ENCODE results near the gene SP140. TPM values are rescaled to one million over a fixed set of nuclear protein-coding genes. Genes with fewer than 3 reads are reported as not detected.
A peak's percentile ranks its signal among the peaks of the same experiment; 100 is the strongest.
"Not testable (repeated sequence)": the region's sequence is repeated elsewhere in the genome, so short reads cannot be mapped to it uniquely, and the experiment has no call there.

SP140 gene
- total RNA-seq, 1 donor from 2014 or later, result 5.3 TPM

DNA sequence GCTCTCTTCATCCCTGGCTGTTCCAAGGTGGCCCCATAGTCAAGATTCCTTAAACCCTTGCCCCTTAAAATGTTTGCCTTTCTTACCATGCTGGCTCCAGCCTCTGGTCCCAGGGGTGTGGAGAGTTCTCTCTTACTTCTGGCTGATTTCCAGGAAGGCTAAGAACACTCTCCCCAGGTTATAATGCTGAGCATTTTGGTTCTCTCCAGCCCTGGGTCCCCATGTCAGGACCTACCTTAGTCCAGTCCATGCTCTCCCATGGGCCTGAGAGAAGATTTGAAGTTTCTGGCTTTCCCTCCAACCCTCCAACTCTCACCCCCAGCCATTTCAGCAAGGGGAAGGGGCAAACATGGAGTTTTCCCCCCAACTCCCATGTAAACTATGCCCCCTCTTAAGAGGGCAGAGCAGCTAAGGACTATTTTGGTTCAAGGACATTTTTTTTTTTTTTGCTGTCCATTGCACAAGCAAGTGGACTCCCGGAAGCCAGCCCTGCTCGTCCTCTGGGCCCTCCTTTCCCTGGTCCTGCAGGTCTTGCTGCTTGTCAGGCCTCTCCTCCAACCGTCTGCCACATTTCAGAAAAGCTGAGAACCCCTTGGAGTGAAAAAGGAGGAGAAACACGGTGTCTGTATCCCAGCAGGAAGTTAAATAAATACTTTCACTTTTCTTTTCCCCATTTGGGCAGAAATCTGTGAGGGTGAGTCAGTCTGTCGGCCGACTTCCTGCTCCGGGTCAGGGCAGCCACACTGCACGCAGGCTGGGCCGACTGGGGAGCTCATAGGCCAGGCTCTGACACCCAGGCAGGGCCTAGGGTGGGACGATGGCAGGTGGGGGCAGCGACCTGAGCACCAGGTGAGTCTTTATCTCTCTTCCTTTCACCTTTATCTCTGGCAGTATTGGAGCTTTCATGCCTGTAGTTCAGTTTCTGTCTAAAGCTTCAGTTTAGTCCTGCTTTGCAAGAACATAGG lies 101.2 kb downstream of the SP140 start, which contains the start of gene SP140L:
SP140L (plus strand) TSS at position 741 of the 965 bp plus-strand sequence; CDS start at position 818, 77 bp downstream.
- DNase-seq (ENCODE audit: low read depth), result peak; percentile 82

DNA sequence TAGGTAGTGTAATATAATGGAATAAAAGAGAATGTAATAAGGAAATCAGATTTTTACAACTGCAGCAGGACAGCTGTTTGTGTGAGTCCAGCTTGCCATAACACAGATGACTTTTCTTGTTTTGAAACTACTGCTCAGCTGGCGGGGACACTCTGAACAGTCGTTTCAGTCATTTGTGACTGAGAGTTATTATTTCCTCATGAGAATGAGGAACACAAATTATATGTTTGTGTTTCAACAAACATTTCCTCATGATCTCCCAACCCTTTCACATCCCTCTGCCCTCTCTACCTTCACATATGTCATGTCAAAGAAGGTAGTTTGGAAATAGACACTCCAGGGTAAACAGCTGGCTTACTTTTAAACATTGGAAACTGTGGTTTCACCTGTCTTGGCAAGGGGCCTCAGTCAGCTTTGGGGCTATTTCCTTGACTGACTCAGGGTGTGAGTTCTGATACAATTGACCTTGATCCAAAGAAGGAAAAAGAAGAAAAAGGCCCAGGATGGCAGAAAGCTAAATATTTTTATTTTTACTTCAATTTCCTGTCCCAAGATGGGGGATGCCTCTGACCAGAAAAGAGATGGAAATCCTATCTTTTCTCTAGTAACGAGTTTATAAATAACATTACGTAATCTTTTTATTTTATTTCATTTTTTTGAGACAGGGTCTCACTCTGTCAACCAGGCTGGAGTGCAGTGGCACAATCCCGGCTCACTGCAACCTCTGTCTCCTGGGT lies 102.0 kb downstream of the SP140 start:
- peak; percentile 24 for DNase-seq (ENCODE audit: low read depth)

DNA sequence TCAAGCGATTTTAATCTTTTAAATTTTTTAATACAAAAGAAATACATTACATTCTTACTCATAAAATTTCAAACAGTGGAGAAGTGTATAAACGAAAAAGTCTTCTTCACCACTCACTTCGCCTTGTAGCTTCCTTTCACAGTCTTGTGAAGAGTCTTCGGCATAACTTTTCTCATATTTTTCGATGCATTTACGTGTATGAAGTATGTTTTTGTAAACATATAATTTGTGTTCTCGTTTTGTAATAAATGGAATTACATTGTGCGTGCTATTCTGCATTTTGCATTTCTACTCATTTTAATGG lies 102.6 kb downstream of the SP140 start:
- DNase-seq (ENCODE audit: low read depth), result no peak

DNA sequence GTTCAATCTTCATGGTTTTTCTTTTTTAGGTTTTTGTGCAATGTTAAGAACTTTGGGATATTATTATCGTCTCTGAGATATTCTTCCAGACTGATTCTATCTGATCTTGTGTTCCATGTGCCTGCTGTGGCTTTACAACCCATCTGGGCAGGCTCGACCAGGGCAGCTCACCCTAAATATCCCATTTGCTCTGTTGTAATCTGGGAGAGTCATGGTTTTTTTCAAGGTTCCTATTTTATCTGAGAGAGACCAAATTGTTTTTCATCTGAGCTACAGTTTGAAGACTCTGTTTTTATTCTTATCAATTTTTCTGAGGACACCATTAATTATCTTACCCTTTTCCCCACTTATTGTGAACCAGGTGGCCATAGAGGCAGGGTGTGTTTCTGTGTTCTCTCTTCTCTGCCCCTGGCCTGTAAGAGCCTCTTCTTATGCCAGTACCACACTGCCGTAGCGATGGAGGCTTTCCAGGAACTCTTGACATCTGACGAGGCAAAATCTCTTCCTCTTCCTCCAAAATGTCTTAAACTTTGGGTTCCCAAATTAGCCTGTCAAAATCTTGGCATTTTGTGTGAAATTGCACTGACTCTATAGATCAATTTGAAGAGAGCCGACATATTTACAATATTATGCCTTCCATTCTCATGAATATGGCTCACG lies 104.5 kb downstream of the SP140 start:
- no peak for DNase-seq (ENCODE audit: low read depth)

DNA sequence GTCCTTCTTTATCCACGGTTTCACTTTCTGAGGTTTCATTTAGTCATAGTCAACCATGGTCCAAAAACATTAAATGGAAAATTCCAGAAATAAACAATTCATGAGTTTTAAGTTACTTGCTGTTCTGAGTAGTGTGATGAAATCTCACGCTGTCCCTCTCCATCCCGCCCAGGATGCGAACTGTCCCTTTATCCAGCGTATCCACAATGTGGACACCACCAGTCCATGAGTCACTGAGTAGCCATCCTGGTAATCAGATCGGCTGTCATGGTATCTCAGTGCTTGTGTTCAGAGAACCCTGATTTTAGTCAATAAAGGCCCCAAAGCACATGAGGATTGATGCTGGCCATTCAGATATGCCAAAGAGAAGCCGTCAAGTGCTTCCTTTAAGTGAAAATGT lies 105.2 kb downstream of the SP140 start:
- no peak for DNase-seq (ENCODE audit: low read depth)

DNA sequence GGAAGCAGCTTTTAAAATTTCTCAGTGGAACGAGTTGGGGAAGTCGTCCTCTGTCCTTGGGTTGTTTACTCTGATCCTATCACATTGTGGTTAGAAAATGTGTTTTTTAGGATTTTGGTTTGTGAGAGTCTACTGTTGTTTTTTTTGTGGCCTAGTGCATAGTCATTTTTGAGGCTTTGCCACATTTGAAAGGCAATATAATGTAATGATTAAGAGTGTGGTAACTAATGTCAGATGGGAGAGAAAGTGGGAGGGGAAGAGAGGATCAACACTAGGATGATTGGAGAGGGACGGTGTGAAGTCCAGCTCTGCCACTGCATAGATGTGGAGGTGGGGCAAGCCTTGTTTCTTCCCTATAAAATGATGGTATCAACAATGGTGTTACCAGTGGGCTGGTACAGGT lies 109.9 kb downstream of the SP140 start:
- DNase-seq (ENCODE audit: low read depth), result no peak

DNA sequence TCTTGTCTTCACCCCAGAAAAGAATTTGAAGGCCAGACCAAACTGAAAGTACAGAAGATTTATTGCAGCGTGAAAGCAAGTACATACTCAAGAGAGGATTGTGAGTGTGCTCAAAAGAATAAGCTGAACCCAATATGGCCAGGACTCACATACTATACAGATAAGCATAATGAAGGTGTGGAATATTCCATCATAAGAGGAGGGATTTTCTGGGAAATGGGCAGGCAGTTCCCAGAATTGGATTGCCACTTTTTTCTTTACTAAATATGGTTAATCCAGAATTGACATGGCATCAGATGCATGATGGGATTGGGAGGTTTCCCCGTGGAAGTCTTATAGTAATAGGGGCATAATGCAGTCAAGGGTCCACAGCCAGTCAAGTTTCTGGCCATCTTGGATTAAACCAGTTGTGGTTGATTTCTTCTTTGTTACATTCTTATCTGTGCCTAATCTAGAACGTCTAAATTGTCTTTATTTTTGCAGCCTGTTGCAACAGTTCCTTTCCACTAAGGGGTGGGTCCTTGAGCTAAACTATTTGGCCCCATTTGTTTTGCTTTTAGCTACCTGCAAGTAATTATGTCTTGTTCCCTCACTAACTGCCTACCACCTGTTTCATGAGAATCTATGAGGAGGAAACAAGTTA lies 110.4 kb downstream of the SP140 start:
- no peak for DNase-seq (ENCODE audit: low read depth)

DNA sequence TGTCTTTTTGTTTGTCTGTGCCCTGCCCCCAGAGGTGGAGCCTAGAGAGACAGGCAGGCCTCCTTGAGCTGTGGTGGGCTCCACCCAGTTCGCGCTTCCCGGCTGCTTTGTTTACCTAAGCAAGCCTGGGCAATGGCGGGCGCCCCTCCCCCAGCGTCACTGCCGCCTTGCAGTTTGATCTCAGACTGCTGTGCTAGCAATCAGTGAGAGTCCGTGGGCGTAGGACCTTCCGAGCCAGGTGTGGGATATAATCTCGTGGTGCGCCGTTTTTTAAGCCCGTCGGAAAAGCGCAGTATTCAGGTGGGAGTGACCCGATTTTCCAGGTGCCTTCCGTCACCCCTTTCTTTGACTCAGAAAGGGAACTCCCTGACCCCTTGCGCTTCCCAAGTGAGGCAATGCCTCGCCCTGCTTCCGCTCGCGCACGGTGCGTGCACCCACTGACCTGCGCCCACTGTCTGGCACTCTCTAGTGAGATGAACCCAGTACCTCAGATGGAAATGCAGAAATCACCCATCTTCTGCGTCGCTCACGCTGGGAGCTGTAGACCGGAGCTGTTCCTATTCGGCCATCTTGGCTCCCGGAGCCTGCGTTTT lies 116.5 kb downstream of the SP140 start:
- not testable (repeated sequence) for DNase-seq (ENCODE audit: low read depth)

DNA sequence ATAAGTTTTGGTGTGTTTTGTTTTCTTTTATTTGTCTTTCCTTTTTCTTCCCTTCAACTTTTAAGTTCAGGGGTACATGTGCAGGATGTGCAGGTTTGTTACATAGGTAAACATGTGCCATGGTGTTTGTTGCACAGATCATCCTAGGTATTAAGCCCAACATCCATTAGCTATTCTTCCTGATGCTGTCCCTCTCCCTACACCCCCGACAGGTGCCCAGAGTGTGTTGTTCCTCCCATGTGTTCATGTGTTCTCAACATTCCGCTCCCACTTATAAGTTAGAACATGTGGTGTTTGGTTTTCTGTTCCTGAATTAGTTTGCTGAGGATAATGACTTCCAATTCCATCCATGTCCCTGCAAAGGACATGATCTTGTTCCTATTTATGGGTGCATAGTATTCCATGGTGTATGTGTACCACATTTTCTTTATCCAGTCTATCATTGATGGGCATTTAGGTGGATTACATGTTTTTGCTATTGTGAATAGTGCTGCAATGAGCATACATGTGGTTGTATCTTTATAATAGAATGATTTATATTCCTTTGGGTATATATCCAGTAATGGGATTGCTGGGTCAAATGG lies 117.6 kb downstream of the SP140 start:
- not testable (repeated sequence) for DNase-seq (ENCODE audit: low read depth)

DNA sequence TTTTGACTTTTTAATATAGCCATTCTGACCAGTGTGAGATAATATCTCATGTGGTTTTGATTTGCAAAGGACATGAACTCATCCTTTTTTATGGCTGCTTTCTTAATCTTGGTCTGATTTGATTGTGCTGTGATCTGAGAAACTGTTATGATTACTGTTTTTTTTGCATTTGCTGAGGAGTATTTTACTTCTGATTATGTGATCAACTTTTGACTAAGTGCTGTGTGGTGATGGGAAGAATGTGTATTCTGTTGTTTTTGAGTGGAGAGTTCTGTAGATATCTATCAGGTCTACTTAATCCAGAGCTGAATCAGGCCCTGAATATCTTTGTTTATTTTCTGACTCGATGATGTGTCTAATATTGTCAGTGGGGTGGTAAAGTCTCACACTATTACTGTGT lies 118.2 kb downstream of the SP140 start:
- no peak for DNase-seq (ENCODE audit: low read depth)

DNA sequence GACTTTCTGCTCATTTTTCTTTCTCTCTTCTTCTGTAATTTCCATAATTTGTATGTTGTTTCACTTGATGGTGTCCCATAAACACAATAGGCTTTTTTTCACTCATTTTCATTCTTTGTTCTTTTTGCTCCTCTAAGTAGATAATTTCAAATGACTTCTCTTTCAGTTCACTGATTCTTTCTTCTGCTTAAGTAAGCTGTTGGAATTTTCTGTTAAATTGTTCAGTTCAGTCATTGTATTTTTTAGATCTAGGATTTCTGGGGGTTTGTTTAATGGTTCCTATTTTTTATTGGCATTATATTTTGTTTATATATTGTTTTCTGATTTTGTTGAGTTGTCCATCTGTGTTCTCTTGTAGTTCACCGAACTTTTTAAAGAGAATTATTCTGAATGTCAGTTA lies 120.9 kb downstream of the SP140 start:
- no peak for DNase-seq (ENCODE audit: low read depth)

DNA sequence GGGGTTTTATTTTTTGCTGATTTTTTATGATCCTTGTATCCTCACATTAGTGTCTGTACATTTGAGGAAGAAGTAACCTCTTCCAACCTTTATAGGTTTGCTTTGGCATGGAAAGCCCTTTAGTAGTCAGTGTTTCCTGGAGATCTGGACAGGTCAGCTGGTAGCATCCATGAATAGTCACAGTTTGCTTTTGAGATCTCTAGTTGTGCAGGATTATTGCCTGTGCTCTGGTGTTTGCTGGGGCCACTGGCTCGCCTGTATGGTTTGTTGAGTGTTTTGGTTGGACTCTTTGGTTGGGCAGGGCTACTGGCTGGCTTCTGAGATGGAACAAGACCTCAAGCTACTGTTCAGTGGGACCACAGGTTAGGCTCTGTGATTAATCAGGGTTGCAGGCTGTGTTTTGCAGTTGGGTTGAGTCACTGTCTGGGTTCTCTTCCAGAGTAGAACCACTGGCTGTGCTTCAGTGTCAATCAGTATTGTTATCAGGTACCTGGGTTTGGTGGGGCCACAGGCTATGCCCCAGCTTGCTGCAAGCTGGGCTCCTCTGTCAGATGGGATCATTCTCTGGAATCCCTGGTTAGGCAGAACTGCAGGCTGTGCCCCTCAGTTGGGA lies 121.5 kb downstream of the SP140 start:
- DNase-seq (ENCODE audit: low read depth), result no peak

DNA sequence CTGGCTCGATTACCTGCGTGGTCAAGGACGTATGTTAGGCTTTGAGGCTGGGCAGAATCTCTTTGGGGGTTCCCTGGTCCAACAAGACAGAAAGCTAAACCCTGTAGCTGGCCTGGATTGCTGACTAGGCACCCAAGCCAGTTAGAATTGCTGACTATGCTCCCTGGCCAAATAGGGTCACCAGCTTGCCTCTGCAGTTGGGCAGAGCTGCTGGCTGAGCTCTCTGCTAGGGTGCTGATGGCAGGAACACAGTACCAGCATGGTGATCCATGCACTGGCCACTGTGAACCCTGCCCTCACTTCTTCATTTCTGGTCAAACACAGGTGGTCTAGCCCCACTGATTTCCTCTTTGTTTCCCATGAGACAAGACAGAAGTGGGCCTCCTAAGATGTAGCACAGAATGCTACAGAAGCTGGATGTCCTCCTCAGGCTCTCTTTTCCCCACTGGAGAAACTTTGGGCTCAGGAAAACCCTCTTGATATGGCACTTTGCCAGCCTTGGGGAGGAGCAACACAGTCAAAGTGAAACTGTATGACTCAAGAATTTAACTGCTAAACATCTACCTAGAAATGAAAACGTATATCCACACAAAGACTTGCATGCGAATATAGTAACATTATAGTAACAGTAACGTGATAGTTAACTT lies 122.2 kb downstream of the SP140 start:
- DNase-seq (ENCODE audit: low read depth), result peak; percentile 33

DNA sequence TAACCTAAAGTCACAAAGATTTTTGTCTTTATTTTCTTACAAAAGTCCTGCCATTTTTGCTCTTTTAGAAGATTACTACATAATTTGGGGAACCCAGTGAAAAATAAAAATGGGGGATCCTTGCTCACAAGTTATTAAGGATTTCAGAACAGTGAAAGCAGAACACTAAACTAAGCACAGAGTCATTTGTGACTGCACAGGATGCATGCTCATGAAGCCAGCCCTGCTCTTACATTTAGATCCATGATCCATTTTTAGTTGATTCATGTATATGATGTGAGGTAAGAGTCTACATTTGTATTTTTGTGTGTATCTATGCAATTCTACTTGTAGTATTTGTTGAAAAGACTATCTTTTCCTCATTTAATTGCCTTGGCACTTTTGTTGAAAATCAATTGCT lies 123.3 kb downstream of the SP140 start:
- DNase-seq (ENCODE audit: low read depth), result no peak

DNA sequence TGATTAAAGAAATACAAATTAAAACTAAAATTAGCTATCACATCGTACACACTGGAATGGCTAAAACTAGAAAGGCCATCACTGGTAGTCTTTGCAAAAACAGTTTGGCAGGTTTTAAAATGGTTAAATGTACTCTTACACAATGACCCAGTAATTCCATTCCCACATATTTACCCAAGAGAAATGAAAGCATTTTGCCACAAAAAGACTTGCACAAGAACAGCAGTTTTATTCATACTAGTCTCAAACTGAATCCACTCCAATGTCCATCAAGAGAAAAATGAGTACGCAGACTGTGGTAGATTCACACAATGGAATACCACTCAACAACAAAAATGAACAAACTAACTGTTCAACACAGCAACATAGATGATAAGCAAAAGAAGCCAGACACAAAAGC lies 130.5 kb downstream of the SP140 start:
- peak; percentile 21 for DNase-seq (ENCODE audit: low read depth)

DNA sequence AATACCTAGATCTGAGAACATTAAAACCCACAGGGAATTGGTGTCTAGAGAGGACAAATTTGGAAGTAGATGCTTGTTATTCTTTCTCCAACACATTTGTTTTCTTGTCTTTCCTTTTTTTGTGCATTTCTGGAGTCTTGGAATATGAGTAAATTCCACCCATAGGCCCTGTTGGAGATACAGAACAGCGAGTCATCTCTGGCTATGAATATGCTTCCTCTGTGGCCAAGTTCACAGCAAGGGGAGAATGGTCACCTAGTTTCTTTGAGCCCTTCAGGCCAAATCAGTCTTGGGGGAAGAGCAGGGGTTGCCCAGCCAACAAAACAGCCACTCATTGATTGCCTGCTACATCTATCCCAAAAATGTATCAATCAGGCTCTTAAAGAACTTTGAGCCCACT lies 132.8 kb downstream of the SP140 start:
- no peak for DNase-seq (ENCODE audit: low read depth)

DNA sequence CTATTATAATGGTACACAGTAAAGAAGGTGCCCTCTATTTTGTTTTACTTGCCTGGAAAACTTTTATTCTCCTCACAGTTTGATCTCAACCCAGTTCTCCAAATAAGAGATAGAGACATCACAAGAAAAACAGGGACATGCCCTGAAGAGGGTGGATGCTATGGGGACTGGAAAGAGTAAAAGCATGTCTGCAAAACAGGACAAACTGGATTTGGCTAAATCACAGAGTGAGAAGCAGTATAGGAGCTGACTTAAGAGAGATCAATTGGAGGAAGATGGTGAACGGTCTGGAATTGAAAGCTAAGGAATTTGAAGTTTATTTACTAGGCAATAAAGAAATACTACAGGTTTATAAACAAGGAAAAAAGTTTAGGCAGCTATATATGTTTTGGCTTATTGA lies 134.5 kb downstream of the SP140 start:
- no peak for DNase-seq (ENCODE audit: low read depth)

DNA sequence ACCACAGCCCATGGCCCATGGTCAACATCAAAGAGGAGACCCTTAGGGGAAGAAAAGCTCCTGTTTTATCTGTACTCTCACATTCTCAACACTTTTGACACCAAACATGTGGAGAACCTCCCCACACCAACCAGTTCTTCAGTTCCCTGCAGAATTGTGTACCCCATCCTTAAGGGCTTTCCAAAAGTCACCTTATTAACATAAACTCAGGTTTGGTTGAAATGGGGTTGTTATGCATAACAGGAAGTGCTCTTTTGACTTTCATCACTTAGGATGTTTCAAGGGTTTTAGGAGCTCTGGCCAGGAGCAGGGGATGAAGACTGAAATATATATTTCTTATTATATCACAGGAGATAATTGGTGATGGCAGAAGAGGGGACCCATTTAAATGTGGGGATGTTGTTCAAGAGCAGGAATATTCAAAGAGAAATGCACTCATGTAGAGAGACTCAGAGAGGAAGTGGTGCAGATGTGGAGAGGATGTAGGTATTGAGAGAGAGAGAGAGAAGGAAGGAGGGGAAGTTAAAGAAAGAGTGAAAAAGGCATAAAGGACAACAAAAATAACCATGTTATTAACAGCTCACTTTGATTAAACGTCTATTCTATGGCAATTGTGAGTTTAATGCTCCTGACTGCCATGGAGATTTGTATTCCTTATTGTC lies 136.6 kb downstream of the SP140 start:
- DNase-seq (ENCODE audit: low read depth), result no peak
